Mucosa of rectum (tissue), 2 donors: ENCODE measurements around the gene UPK1B.
"Not testable (repeated sequence)": the region's sequence is repeated elsewhere in the genome, so short reads cannot be mapped to it uniquely, and the experiment has no call there.

Experiments
- H3K27ac ChIP-seq, 2 donors: one replicate each; pipeline ENCODE4 v1.7.0; 2013; ENCODE audit warnings: inconsistent platforms in 2 of 2, low read depth in 2 of 2, low read length in 2 of 2
- H3K27me3 ChIP-seq, 2 donors: one replicate each; pipeline ENCODE4 v1.7.0; 2013; ENCODE audit warnings: low read length in 2 of 2; ENCODE audit not compliant: control insufficient read depth in 2 of 2, insufficient read depth in 2 of 2
- H3K36me3 ChIP-seq, 2 donors: one replicate each; pipeline ENCODE4 v1.7.0; 2013; ENCODE audit warnings: low read length in 2 of 2; ENCODE audit not compliant: control insufficient read depth in 2 of 2, insufficient read depth in 2 of 2
- H3K4me1 ChIP-seq, 2 donors: one replicate each; pipeline ENCODE4 v1.7.0; 2013; ENCODE audit warnings: low read length in 2 of 2, mild to moderate bottlenecking in 1 of 2; ENCODE audit not compliant: control insufficient read depth in 2 of 2, insufficient read depth in 2 of 2
- H3K4me3 ChIP-seq, 2 donors: one replicate each; pipeline ENCODE4 v1.7.0; 2013; ENCODE audit warnings: low read length in 2 of 2
- H3K9ac ChIP-seq, 2 donors: one replicate each; pipeline ENCODE4 v1.7.0; 2013; ENCODE audit warnings: low read length in 2 of 2, low read depth in 1 of 2, mild to moderate bottlenecking in 1 of 2
- H3K9me3 ChIP-seq, 2 donors: one replicate each; pipeline ENCODE4 v1.7.0; 2013; ENCODE audit warnings: low read length in 2 of 2; ENCODE audit not compliant: control insufficient read depth in 2 of 2
- donor health status: healthy.
- donor health status: Normal muscosa, but diverticular disease.

The UPK1B gene

DNA sequence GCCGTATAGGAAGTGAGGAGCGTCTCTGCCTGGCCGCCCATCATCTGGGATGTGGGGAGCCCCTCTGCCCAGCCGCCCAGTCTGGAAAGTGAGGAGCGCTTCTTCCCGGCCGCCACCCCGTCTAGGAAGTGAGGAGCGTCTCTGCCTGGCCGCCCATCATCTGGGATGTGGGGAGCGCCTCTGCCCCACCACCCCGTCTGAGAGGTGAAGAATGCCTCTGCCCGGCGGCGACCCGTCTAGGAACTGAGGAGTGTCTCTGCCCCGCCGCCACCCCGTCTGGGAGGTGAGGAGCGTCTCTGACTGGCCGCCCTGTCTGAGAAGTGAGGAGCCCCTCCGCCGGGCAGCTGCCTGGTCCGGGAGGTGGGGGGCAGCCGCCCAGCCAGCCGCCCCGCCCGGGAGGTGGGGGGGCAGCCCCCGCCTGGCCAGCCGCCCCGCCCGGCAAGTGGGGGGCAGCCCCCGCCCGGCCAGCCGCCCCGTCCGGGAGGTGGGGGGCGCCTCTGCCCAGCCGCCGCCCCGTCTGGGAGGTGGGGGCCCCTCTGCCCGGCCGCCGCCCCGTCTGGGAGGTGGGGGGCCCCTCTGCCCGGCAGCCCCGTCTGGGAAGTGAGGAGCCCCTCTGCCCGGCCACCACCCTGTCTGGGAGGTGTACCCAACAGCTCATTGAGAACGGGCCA lies 69.1 kb downstream of the UPK1B start:
- not testable (repeated sequence) for H3K9me3 ChIP-seq, H3K36me3 ChIP-seq, H3K27me3 ChIP-seq, H3K27ac ChIP-seq, H3K9ac ChIP-seq, H3K4me3 ChIP-seq
- peaks cover 10 to 21% of the 10 kb centered on the region in 2 donors for H3K4me1 ChIP-seq

DNA sequence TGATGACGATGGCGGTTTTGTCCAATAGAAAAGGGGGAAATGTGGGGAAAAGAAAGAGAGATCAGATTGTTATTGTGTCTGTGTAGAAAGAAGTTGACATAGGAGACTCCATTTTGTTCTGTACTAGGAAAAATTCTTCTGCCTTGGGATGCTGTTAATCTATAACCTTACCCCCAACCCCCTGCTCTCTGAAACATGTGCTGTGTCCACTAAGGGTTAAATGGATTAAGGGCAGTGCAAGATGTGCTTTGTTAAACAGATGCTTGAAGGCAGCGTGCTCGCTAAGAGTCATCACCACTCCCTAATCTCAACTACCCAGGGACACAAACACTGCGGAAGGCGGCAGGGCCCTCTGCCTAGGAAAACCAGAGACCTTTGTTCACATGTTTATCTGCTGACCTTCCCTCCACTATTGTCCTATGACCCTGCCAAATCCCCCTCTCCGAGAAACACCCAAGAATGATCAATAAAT lies 69.7 kb downstream of the UPK1B start:
- not testable (repeated sequence) for H3K27ac ChIP-seq, H3K4me3 ChIP-seq, H3K9me3 ChIP-seq, H3K27me3 ChIP-seq, H3K9ac ChIP-seq, H3K36me3 ChIP-seq
- H3K4me1 ChIP-seq: peaks cover 10 to 21% of the 10 kb centered on the region in 2 donors

DNA sequence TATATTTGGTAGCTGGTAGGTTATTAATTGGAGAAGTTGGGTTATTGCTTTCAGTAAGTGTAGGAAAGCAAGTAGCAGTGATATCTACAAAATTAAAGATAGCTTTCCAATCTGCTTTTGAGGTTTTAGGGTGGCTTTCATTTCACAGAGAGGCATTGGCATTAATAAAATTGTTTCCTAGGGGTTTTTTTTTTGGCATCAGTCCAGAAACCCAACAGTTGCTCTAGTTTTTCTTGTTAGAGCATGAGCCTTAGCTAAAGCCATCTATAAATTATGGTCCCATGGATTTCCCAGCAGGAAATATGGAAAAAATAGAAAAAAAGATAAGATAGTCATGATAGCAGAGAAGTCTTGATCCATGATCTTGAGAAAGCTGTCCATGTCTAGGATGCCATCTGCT lies 70.3 kb downstream of the UPK1B start:
- Histone ChIP-seq H3K27ac (no peak overlapping the region), H3K4me3 (no peak overlapping the region), H3K36me3 (no peaks in the 10 kb centered on the region), H3K4me1 (peaks cover 10 to 18% of the 10 kb centered on the region in 2 donors), H3K9ac (no peak overlapping the region), H3K27me3 (no peaks in the 10 kb centered on the region), H3K9me3 (no peaks in the 10 kb centered on the region)

DNA sequence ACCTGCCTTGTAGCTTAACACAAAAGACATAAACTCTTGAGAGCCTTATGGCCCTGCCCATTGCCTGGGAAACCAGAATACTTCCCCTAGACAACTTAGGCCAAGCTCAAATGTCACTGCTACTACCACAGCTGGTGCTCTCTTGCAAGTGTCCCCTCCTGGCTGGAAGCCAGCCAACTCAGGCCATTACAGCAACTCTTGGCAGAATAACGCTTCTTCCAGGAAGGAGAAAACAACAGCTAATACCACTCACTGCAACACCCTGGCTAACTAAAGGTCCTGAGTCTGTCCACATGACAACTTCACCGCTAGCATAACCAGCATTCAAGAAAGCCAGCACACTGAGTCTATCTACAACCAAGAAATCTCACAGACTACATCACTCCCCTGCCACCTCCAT lies 72.4 kb downstream of the UPK1B start:
- Histone ChIP-seq H3K9me3 (no peaks in the 10 kb centered on the region), H3K4me3 (no peak overlapping the region)

More for the DNA sequence above, 72.4 kb downstream of the UPK1B start:
- no peaks in the 10 kb centered on the region for H3K36me3 ChIP-seq
- H3K27me3 ChIP-seq: no peaks in the 10 kb centered on the region
- H3K27ac ChIP-seq: no peak overlapping the region
- no peak overlapping the region for H3K9ac ChIP-seq
- peaks cover 2 to 10% of the 10 kb centered on the region in 2 donors for H3K4me1 ChIP-seq
